GM10248 (cell line): ENCODE results near the gene CYP4F8.

Experiments
- CTCF ChIA-PET: fragments of 300-600 bp; sonication (Branson Sonifier 250); formaldehyde crosslinking; extraction: SDS; loops from one replicate; lab custom pipeline; 2021; ENCODE audit warnings: antibody characterized with exemption; lab: Yijun Ruan, JAX
- POLR2A ChIA-PET: fragments of 350-650 bp; sonication (Branson Sonifier 250); formaldehyde crosslinking; extraction: SDS; loops from one replicate; lab custom pipeline; 2020; ENCODE audit warnings: antibody characterized with exemption; lab: Yijun Ruan, JAX
- DNase-seq: peaks from one replicate; pipeline ENCODE4 v3.0.0; 2012; ENCODE audit errors: extremely low spot score
- CTCF ChIP-seq: IDR thresholded peaks from 2 replicates; pipeline ENCODE4 v1.5.1; 2012; ENCODE audit warnings: mild to moderate bottlenecking, low read depth; ENCODE audit errors: extremely low read depth, missing control alignments, control extremely low read depth

CYP4F8 gene

GRCh38 chr19:15639596-15639995, 24.6 kb downstream of the CYP4F8 start:
- no peak for TF ChIP-seq CTCF
- ChIA-PET CTCF (no interaction called here), POLR2A (no interaction called here)
- no peak for DNase-seq

GRCh38 chr19:15640294-15640903, 25.4 kb downstream of the CYP4F8 start, which contains the start of gene CYP4F3:
Gene CYP4F3, plus strand, starts transcription at chr19:15640897. Its CDS starts 519 bp downstream, at chr19:15641416.
- no peak for DNase-seq
- POLR2A ChIA-PET = no interaction called here
- CTCF ChIA-PET = no interaction called here

GRCh38 chr19:15640904-15641597, 26.0 kb downstream of the CYP4F8 start:
- ChIA-PET POLR2A (no interaction called here), CTCF (no interaction called here)
- no peak for TF ChIP-seq CTCF
- DNase-seq = no peak

More at GRCh38 chr19:15640294-15640903, 25.4 kb downstream of the CYP4F8 start, which contains the start of gene CYP4F3:
- TF ChIP-seq CTCF = no peak

- ChIA-PET CTCF (no interaction called here), POLR2A (no interaction called here)
- TF ChIP-seq CTCF = no peak
- no peak for DNase-seq
Measured at GRCh38 chr19:15641901-15642491, 27.0 kb downstream of the CYP4F8 start.

- POLR2A ChIA-PET = no interaction called here
- TF ChIP-seq CTCF = no peak
- DNase-seq = no peak
- CTCF ChIA-PET = interaction anchor here (0.9 kb wide), 1 partner anchor 13 kb away, joined by 4 read pairs; no protein-coding TSS in a partner anchor
Measured at GRCh38 chr19:15642807-15643206, 27.8 kb downstream of the CYP4F8 start.

GRCh38 chr19:15643387-15643786, 28.4 kb downstream of the CYP4F8 start:
- DNase-seq = no peak
- ChIA-PET CTCF (interaction anchor here (0.9 kb wide), 1 partner anchor 14 kb away, joined by 4 read pairs; no protein-coding TSS in a partner anchor), POLR2A (no interaction called here)
- no peak for TF ChIP-seq CTCF
